ENCODE data around the gene MORF4L2.

Gene MORF4L2

GRCh38 chrX:103686199-103687072, at the start of gene MORF4L2:
MORF4L2 (minus strand) TSS chrX:103686699; CDS start chrX:103677027, 9,672 bp downstream.
- peak within 1 kb of the TSS; percentile 76 for H3K4me3 ChIP-seq (ENCODE audit: low read depth, low read length)
- TF ChIP-seq CTCF (IDR thresholded peaks at IDR 0.05; ENCODE audit: low read depth, low read length): no peak

GRCh38 chrX:103734125-103734760, 47.7 kb upstream of the MORF4L2 start:
- H3K4me3 ChIP-seq (ENCODE audit: low read depth, low read length): no peak overlapping the region
- no peak for TF ChIP-seq CTCF (IDR thresholded peaks at IDR 0.05; ENCODE audit: low read depth, low read length)

GRCh38 chrX:103733017-103733416, 46.5 kb upstream of the MORF4L2 start:
- no peak for TF ChIP-seq CTCF (IDR thresholded peaks at IDR 0.05; ENCODE audit: low read depth, low read length)
- no peak overlapping the region for H3K4me3 ChIP-seq (ENCODE audit: low read depth, low read length)

- TF ChIP-seq CTCF (IDR thresholded peaks at IDR 0.05; ENCODE audit: low read depth, low read length): no peak
- no peak overlapping the region for H3K4me3 ChIP-seq (ENCODE audit: low read depth, low read length)
Measured at GRCh38 chrX:103730796-103731493, 44.4 kb upstream of the MORF4L2 start.

GRCh38 chrX:103730147-103730795, 43.8 kb upstream of the MORF4L2 start:
- no peak overlapping the region for H3K4me3 ChIP-seq (ENCODE audit: low read depth, low read length)
- no peak for TF ChIP-seq CTCF (IDR thresholded peaks at IDR 0.05; ENCODE audit: low read depth, low read length)

GRCh38 chrX:103729015-103729414, 42.5 kb upstream of the MORF4L2 start:
- TF ChIP-seq CTCF (IDR thresholded peaks at IDR 0.05; ENCODE audit: low read depth, low read length): no peak
- H3K4me3 ChIP-seq (ENCODE audit: low read depth, low read length): no peak overlapping the region

Measured in WI38 (cell line).